ENCODE results near the gene ARHGEF16. TPM values are rescaled to one million over a fixed set of nuclear protein-coding genes. Genes with fewer than 3 reads are reported as not detected.

The ARHGEF16 gene
- total RNA-seq, 1 donor from 2014 or later: 11.3 TPM

- no peaks in the 10 kb centered on the region for H3K36me3 Mint-ChIP-seq (ENCODE audit: low read depth)
- no peaks in the 10 kb centered on the region for H3K27me3 Mint-ChIP-seq (ENCODE audit: low read depth)
- H3K27ac Mint-ChIP-seq (ENCODE audit: unreplicated experiment): no peak overlapping the region
- peaks cover 37% of the 10 kb centered on the region for H3K4me1 Mint-ChIP-seq
- DNase-seq (ENCODE audit: low read depth, low spot score): no peak
- TF ChIP-seq, protein P1, sequence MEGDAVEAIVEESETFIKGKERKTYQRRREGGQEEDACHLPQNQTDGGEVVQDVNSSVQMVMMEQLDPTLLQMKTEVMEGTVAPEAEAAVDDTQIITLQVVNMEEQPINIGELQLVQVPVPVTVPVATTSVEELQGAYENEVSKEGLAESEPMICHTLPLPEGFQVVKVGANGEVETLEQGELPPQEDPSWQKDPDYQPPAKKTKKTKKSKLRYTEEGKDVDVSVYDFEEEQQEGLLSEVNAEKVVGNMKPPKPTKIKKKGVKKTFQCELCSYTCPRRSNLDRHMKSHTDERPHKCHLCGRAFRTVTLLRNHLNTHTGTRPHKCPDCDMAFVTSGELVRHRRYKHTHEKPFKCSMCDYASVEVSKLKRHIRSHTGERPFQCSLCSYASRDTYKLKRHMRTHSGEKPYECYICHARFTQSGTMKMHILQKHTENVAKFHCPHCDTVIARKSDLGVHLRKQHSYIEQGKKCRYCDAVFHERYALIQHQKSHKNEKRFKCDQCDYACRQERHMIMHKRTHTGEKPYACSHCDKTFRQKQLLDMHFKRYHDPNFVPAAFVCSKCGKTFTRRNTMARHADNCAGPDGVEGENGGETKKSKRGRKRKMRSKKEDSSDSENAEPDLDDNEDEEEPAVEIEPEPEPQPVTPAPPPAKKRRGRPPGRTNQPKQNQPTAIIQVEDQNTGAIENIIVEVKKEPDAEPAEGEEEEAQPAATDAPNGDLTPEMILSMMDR (conservative IDR thresholded peaks at IDR 0.05): no peak
- no peaks in the 10 kb centered on the region for H3K9me3 Mint-ChIP-seq
- peak overlapping the region; percentile 19 for H3K4me3 Mint-ChIP-seq
These were observed 6.2 kb downstream of the ARHGEF16 start for GRCh38 chr1:3460672-3461131.

GRCh38 chr1:3461238-3461933 lies 6.9 kb downstream of the ARHGEF16 start:
- Mint-ChIP-seq H3K9me3 (no peaks in the 10 kb centered on the region), H3K4me1 (peaks cover 40% of the 10 kb centered on the region), H3K4me3 (no peak overlapping the region), H3K27ac (ENCODE audit: unreplicated experiment) (no peak overlapping the region), H3K36me3 (ENCODE audit: low read depth) (no peaks in the 10 kb centered on the region), H3K27me3 (ENCODE audit: low read depth) (no peaks in the 10 kb centered on the region)
- no peak for DNase-seq (ENCODE audit: low read depth, low spot score)
- TF ChIP-seq, protein P1 (conservative IDR thresholded peaks at IDR 0.05): no peak

DNA sequence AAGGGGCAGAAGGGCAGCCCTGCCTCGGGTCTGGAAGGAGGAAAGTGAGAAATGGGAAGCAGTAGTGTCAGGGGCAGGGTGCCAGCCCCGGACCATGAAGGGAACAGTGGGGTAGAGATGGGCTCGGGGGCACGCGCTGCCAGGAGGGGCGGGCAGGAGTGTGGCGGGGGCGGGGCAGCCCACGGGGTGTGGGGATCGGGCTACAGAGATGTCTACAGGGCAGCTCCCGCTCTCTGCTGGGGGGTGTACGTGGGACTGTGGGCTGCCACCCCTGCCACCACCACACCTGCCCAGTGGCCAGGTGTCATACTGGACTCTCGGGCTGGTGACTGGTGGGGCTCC lies 7.4 kb downstream of the ARHGEF16 start:
- H3K36me3 Mint-ChIP-seq (ENCODE audit: low read depth): no peaks in the 10 kb centered on the region
- no peak for DNase-seq (ENCODE audit: low read depth, low spot score)
- H3K9me3 Mint-ChIP-seq: no peaks in the 10 kb centered on the region
- TF ChIP-seq, protein P1 (conservative IDR thresholded peaks at IDR 0.05): no peak
- peaks cover 39% of the 10 kb centered on the region for H3K4me1 Mint-ChIP-seq
- no peak overlapping the region for H3K4me3 Mint-ChIP-seq
- no peak overlapping the region for H3K27ac Mint-ChIP-seq (ENCODE audit: unreplicated experiment)
- no peaks in the 10 kb centered on the region for H3K27me3 Mint-ChIP-seq (ENCODE audit: low read depth)

DNA sequence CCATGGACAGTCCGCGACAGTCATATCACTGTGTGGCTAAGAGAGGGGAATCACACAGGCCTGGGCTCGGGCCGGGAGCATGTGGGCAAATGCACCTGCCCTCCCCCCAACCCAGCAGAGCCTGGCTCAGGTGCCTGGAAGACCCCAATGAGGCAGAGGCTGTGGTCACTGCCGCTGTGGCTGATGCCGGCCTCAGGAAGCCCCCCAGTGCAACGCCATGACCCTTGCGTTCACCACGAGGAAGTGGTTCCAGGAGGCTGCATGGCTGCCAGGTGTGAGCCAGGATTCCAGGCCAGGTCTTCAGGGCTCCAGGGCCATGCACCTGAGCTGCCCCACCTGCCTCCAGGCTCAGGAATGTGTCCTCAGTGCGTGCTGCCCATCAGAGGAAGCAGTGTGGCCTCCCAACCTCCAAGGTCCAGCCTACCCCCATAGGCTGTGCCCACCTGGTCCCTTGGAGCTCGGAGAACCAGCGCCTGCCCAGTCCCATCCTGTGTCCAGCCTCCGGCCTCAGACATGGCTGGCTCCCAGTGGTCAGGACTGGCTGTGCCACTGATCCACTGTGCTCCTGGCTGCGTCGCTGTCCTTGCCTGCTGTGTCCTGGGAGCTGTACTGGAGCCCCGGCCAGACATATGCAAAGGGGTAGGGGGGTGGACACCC lies 8.0 kb downstream of the ARHGEF16 start:
- Mint-ChIP-seq H3K27ac (ENCODE audit: unreplicated experiment) (no peak overlapping the region), H3K4me3 (no peak overlapping the region)
- TF ChIP-seq, protein P1 (conservative IDR thresholded peaks at IDR 0.05): no peak

DNA sequence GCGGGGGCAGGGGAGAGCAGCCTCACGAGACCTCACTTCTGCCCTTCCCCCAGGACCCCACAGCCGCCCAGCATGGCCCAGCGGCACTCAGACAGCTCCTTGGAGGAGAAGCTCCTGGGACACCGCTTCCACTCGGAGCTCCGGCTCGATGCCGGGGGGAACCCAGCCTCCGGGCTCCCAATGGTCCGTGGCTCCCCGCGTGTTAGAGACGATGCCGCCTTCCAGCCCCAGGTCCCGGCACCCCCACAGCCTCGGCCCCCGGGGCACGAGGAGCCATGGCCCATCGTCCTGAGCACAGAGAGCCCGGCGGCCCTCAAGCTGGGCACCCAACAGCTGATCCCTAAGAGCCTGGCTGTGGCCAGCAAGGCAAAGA lies 8.5 kb downstream of the ARHGEF16 start:
- no peak for DNase-seq (ENCODE audit: low read depth, low spot score)
- H3K36me3 Mint-ChIP-seq (ENCODE audit: low read depth): no peaks in the 10 kb centered on the region
- no peak overlapping the region for H3K27ac Mint-ChIP-seq (ENCODE audit: unreplicated experiment)

More for the DNA sequence above, 8.0 kb downstream of the ARHGEF16 start:
- H3K4me1 Mint-ChIP-seq: peaks cover 33% of the 10 kb centered on the region
- no peaks in the 10 kb centered on the region for H3K9me3 Mint-ChIP-seq
- no peaks in the 10 kb centered on the region for H3K36me3 Mint-ChIP-seq (ENCODE audit: low read depth)
- no peaks in the 10 kb centered on the region for H3K27me3 Mint-ChIP-seq (ENCODE audit: low read depth)
- no peak for DNase-seq (ENCODE audit: low read depth, low spot score)

More for the DNA sequence above, 8.5 kb downstream of the ARHGEF16 start:
- TF ChIP-seq, protein P1 (conservative IDR thresholded peaks at IDR 0.05): no peak
- peaks cover 28% of the 10 kb centered on the region for H3K4me1 Mint-ChIP-seq
- H3K4me3 Mint-ChIP-seq: no peak overlapping the region
- H3K27me3 Mint-ChIP-seq (ENCODE audit: low read depth): no peaks in the 10 kb centered on the region
- H3K9me3 Mint-ChIP-seq: no peaks in the 10 kb centered on the region
